ENCODE results near the gene LRGUK.

Gene LRGUK

GRCh38 chr7:134191876-134192275 is 64.7 kb downstream of the LRGUK start:
- Mint-ChIP-seq H3K27ac (no peak overlapping the region), H3K36me3 (no peaks in the 10 kb centered on the region), H3K9me3 (no peaks in the 10 kb centered on the region), H3K27me3 (no peaks in the 10 kb centered on the region), H3K4me3 (no peak overlapping the region), H3K4me1 (no peaks in the 10 kb centered on the region)
- ATAC-seq = no peak

GRCh38 chr7:134193240-134193639 is 66.1 kb downstream of the LRGUK start:
- H3K27ac Mint-ChIP-seq = no peak overlapping the region
- no peak overlapping the region for H3K4me3 Mint-ChIP-seq
- H3K27me3 Mint-ChIP-seq = no peaks in the 10 kb centered on the region
- no peak for ATAC-seq
- H3K36me3 Mint-ChIP-seq = no peaks in the 10 kb centered on the region
- H3K4me1 Mint-ChIP-seq = no peaks in the 10 kb centered on the region
- H3K9me3 Mint-ChIP-seq = no peaks in the 10 kb centered on the region

GRCh38 chr7:134195252-134195651 is 68.1 kb downstream of the LRGUK start:
- Mint-ChIP-seq H3K27me3 (no peaks in the 10 kb centered on the region), H3K4me3 (no peak overlapping the region), H3K27ac (no peak overlapping the region), H3K9me3 (no peaks in the 10 kb centered on the region), H3K36me3 (no peaks in the 10 kb centered on the region), H3K4me1 (no peaks in the 10 kb centered on the region)
- ATAC-seq = no peak

- H3K9me3 Mint-ChIP-seq = no peaks in the 10 kb centered on the region
- ATAC-seq = no peak
- no peak overlapping the region for H3K4me3 Mint-ChIP-seq
- no peaks in the 10 kb centered on the region for H3K36me3 Mint-ChIP-seq
- H3K4me1 Mint-ChIP-seq = no peaks in the 10 kb centered on the region
- no peak overlapping the region for H3K27ac Mint-ChIP-seq
- no peaks in the 10 kb centered on the region for H3K27me3 Mint-ChIP-seq
Measured at GRCh38 chr7:134196439-134196838, 69.3 kb downstream of the LRGUK start.

- no peak for ATAC-seq
- no peak overlapping the region for H3K27ac Mint-ChIP-seq
- H3K36me3 Mint-ChIP-seq = no peaks in the 10 kb centered on the region
- H3K9me3 Mint-ChIP-seq = no peaks in the 10 kb centered on the region
- no peaks in the 10 kb centered on the region for H3K4me1 Mint-ChIP-seq
- no peak overlapping the region for H3K4me3 Mint-ChIP-seq
- no peaks in the 10 kb centered on the region for H3K27me3 Mint-ChIP-seq
Measured at GRCh38 chr7:134197345-134197744, 70.2 kb downstream of the LRGUK start.

GRCh38 chr7:134200970-134201369 is 73.8 kb downstream of the LRGUK start:
- H3K9me3 Mint-ChIP-seq = no peaks in the 10 kb centered on the region
- no peaks in the 10 kb centered on the region for H3K36me3 Mint-ChIP-seq
- ATAC-seq = no peak
- no peak overlapping the region for H3K27ac Mint-ChIP-seq
- H3K4me3 Mint-ChIP-seq = no peak overlapping the region
- no peaks in the 10 kb centered on the region for H3K4me1 Mint-ChIP-seq
- no peaks in the 10 kb centered on the region for H3K27me3 Mint-ChIP-seq

GRCh38 chr7:134201569-134202261 is 74.6 kb downstream of the LRGUK start:
- Mint-ChIP-seq H3K27me3 (no peaks in the 10 kb centered on the region), H3K36me3 (no peaks in the 10 kb centered on the region), H3K27ac (no peak overlapping the region), H3K4me1 (no peaks in the 10 kb centered on the region), H3K4me3 (no peak overlapping the region), H3K9me3 (no peaks in the 10 kb centered on the region)
- no peak for ATAC-seq

- no peak overlapping the region for H3K4me3 Mint-ChIP-seq
- H3K27ac Mint-ChIP-seq = no peak overlapping the region
- no peaks in the 10 kb centered on the region for H3K4me1 Mint-ChIP-seq
- H3K9me3 Mint-ChIP-seq = no peaks in the 10 kb centered on the region
- H3K27me3 Mint-ChIP-seq = no peaks in the 10 kb centered on the region
- ATAC-seq = no peak
- H3K36me3 Mint-ChIP-seq = no peaks in the 10 kb centered on the region
Measured at GRCh38 chr7:134203186-134203889, 76.2 kb downstream of the LRGUK start.

GRCh38 chr7:134209322-134210015 is 82.3 kb downstream of the LRGUK start:
- H3K4me1 Mint-ChIP-seq = no peaks in the 10 kb centered on the region

GRCh38 chr7:134210227-134210626 is 83.1 kb downstream of the LRGUK start:
- Mint-ChIP-seq H3K9me3 (no peaks in the 10 kb centered on the region), H3K36me3 (no peaks in the 10 kb centered on the region), H3K27me3 (peaks cover 9% of the 10 kb centered on the region), H3K27ac (no peak overlapping the region), H3K4me3 (no peak overlapping the region), H3K4me1 (no peaks in the 10 kb centered on the region)
- ATAC-seq = no peak

More at GRCh38 chr7:134209322-134210015, 82.3 kb downstream of the LRGUK start:
- Mint-ChIP-seq H3K27me3 (peaks cover 9% of the 10 kb centered on the region), H3K27ac (no peak overlapping the region), H3K9me3 (no peaks in the 10 kb centered on the region), H3K36me3 (no peaks in the 10 kb centered on the region), H3K4me3 (no peak overlapping the region)
- no peak for ATAC-seq

- ATAC-seq = peak; percentile 28
- Mint-ChIP-seq H3K4me1 (no peaks in the 10 kb centered on the region), H3K36me3 (no peaks in the 10 kb centered on the region), H3K9me3 (no peaks in the 10 kb centered on the region), H3K27ac (no peak overlapping the region), H3K27me3 (peaks cover 9% of the 10 kb centered on the region), H3K4me3 (no peak overlapping the region)
Measured at GRCh38 chr7:134210976-134211663, 84.0 kb downstream of the LRGUK start.

GRCh38 chr7:134211817-134212216 is 84.7 kb downstream of the LRGUK start:
- peaks cover 9% of the 10 kb centered on the region for H3K27me3 Mint-ChIP-seq
- no peaks in the 10 kb centered on the region for H3K36me3 Mint-ChIP-seq
- no peaks in the 10 kb centered on the region for H3K4me1 Mint-ChIP-seq
- no peak overlapping the region for H3K27ac Mint-ChIP-seq
- H3K9me3 Mint-ChIP-seq = no peaks in the 10 kb centered on the region
- ATAC-seq = no peak
- no peak overlapping the region for H3K4me3 Mint-ChIP-seq

GRCh38 chr7:134212576-134213546 is 85.7 kb downstream of the LRGUK start:
- Mint-ChIP-seq H3K27ac (no peak overlapping the region), H3K4me1 (no peaks in the 10 kb centered on the region), H3K9me3 (no peaks in the 10 kb centered on the region), H3K27me3 (peaks cover 9% of the 10 kb centered on the region), H3K4me3 (no peak overlapping the region), H3K36me3 (no peaks in the 10 kb centered on the region)
- ATAC-seq = no peak

GRCh38 chr7:134220236-134220635 is 93.1 kb downstream of the LRGUK start:
- no peaks in the 10 kb centered on the region for H3K9me3 Mint-ChIP-seq
- no peak overlapping the region for H3K4me3 Mint-ChIP-seq
- H3K4me1 Mint-ChIP-seq = no peaks in the 10 kb centered on the region
- H3K36me3 Mint-ChIP-seq = peaks cover 6% of the 10 kb centered on the region
- no peak for ATAC-seq
- no peak overlapping the region for H3K27ac Mint-ChIP-seq
- H3K27me3 Mint-ChIP-seq = peaks cover 15% of the 10 kb centered on the region

All from stimulated activated memory B cell treated with anti-CD40 and anti-IgM and Interleukin-4, amounts not matched to agents 10 μg/mL and 1 μg/mL and 100 μg/mL, for 72 hours (primary cell).